H9 (cell line): ENCODE measurements around the gene PGF. TPM values are rescaled to one million over a fixed set of nuclear protein-coding genes. Genes with fewer than 3 reads are reported as not detected.

Experiments used
- DNase-seq: peaks from one replicate; pipeline ENCODE4 v3.0.0-alpha.2; 2017
- H2AFZ ChIP-seq: one replicate; pipeline ENCODE4 v1.6.1; 2013; ENCODE audit warnings: mild to moderate bottlenecking, low read length, control low read depth, moderate library complexity
- H2AK5ac ChIP-seq: 2 replicates; pipeline ENCODE4 v1.6.1; 2013; ENCODE audit warnings: low read length, control low read depth, mixed read lengths; ENCODE audit not compliant: insufficient read length
- H2BK120ac ChIP-seq: one replicate; pipeline ENCODE4 v1.6.1; 2013; ENCODE audit warnings: low read depth, mild to moderate bottlenecking, low read length, control low read depth, inconsistent platforms; ENCODE audit not compliant: poor library complexity, severe bottlenecking
- H2BK12ac ChIP-seq: 2 replicates; pipeline ENCODE4 v1.6.1; 2013; ENCODE audit warnings: low read length, control low read depth, mixed read lengths, low read depth; ENCODE audit not compliant: insufficient read length
- H2BK15ac ChIP-seq: 2 replicates; pipeline ENCODE4 v1.6.1; 2013; ENCODE audit warnings: low read depth, low read length, control low read depth
- H2BK20ac ChIP-seq: one replicate; pipeline ENCODE4 v1.6.1; 2013; ENCODE audit warnings: low read depth, mild to moderate bottlenecking, low read length, control low read depth, inconsistent platforms; ENCODE audit not compliant: poor library complexity, severe bottlenecking
- H2BK5ac ChIP-seq: 2 replicates; pipeline ENCODE4 v1.6.1; 2013; ENCODE audit warnings: low read length, control low read depth, mixed read lengths; ENCODE audit not compliant: insufficient read length
- H3K14ac ChIP-seq: 2 replicates; pipeline ENCODE4 v1.6.1; 2013; ENCODE audit warnings: low read length, control low read depth; ENCODE audit not compliant: insufficient read depth
- H3K18ac ChIP-seq: 2 replicates; pipeline ENCODE4 v1.6.1; 2013; ENCODE audit warnings: low read depth, mild to moderate bottlenecking, mixed read lengths, low read length, control low read depth; ENCODE audit not compliant: insufficient read length
- H3K23ac ChIP-seq: 2 replicates; pipeline ENCODE4 v1.6.1; 2013; ENCODE audit warnings: low read length, control low read depth, mixed read lengths, low read depth; ENCODE audit not compliant: insufficient read length
- H3K23me2 ChIP-seq: 2 replicates; pipeline ENCODE4 v1.6.1; 2013; ENCODE audit warnings: low read depth, mild to moderate bottlenecking, mixed read lengths, low read length, control low read depth; ENCODE audit not compliant: insufficient read length, poor library complexity, severe bottlenecking
- H3K27ac ChIP-seq: 2 replicates; pipeline ENCODE4 v1.5.1; 2013; ENCODE audit warnings: low read length, control low read depth, mixed read lengths, low read depth; ENCODE audit not compliant: insufficient read length
- H3K27me3 ChIP-seq: 2 replicates; pipeline ENCODE4 v1.6.1; 2013; ENCODE audit warnings: low read length, control low read depth, inconsistent platforms; ENCODE audit not compliant: insufficient read depth
- H3K4ac ChIP-seq: 2 replicates; pipeline ENCODE4 v1.6.1; 2013; ENCODE audit warnings: low read depth, mild to moderate bottlenecking, control low read depth, inconsistent platforms, low read length, moderate library complexity
- H3K4me1 ChIP-seq: 2 replicates; pipeline ENCODE4 v1.6.1; 2013; ENCODE audit warnings: low read length, control low read depth, inconsistent platforms; ENCODE audit not compliant: insufficient read depth
- H3K4me2 ChIP-seq: 2 replicates; pipeline ENCODE4 v1.6.1; 2013; ENCODE audit warnings: low read length, control low read depth, mixed read lengths; ENCODE audit not compliant: insufficient read length, insufficient read depth
- H3K56ac ChIP-seq: 2 replicates; pipeline ENCODE4 v1.6.1; 2013; ENCODE audit warnings: low read depth, mild to moderate bottlenecking, mixed read lengths, low read length, control low read depth; ENCODE audit not compliant: insufficient read length
- H3K79me1 ChIP-seq: 2 replicates; pipeline ENCODE4 v1.6.1; 2013; ENCODE audit warnings: low read depth, mild to moderate bottlenecking, moderate library complexity, low read length, control low read depth, inconsistent platforms; ENCODE audit not compliant: insufficient read depth, poor library complexity, severe bottlenecking
- H3K79me2 ChIP-seq: 2 replicates; pipeline ENCODE4 v1.6.1; 2013; ENCODE audit warnings: low read length, control low read depth, inconsistent platforms; ENCODE audit not compliant: insufficient read depth
- H3K9ac ChIP-seq: 2 replicates; pipeline ENCODE4 v1.6.1; 2013; ENCODE audit warnings: low read length, control low read depth, mixed read lengths; ENCODE audit not compliant: insufficient read length; ENCODE audit errors: extremely low read depth
- H3K9me3 ChIP-seq: one replicate; pipeline ENCODE4 v1.6.1; 2013; ENCODE audit warnings: low read depth, low read length, inconsistent platforms; ENCODE audit not compliant: control insufficient read depth
- H3T11ph ChIP-seq: one replicate; pipeline ENCODE4 v1.6.1; 2013; ENCODE audit warnings: mild to moderate bottlenecking, low read length, control low read depth, inconsistent platforms
- H4K20me1 ChIP-seq: one replicate; pipeline ENCODE4 v1.6.1; 2013; ENCODE audit not compliant: control insufficient read depth, insufficient read length, insufficient read depth
- H4K5ac ChIP-seq: 2 replicates; pipeline ENCODE4 v1.6.1; 2013; ENCODE audit warnings: low read depth, mild to moderate bottlenecking, mixed read lengths, low read length, control low read depth; ENCODE audit not compliant: insufficient read length
- H4K8ac ChIP-seq: replicated peaks from 2 replicates; pipeline ENCODE4 v1.6.1; 2013; ENCODE audit warnings: low read length, control low read depth, mixed read lengths, low read depth; ENCODE audit not compliant: insufficient read length
- H4K91ac ChIP-seq: 2 replicates; pipeline ENCODE4 v1.6.1; 2013; ENCODE audit warnings: low read depth, mild to moderate bottlenecking, moderate library complexity, mixed read lengths, low read length, control low read depth; ENCODE audit not compliant: insufficient read length
- H3K27ac Mint-ChIP-seq, 3 experiments: 2 replicates in 2 of 3; 3 replicates in 1 of 3; pipeline ENCODE4 v1.8.0; 2020 to 2021; ENCODE audit warnings: mixed read lengths in 3 of 3, mild to moderate bottlenecking in 1 of 3, moderate library complexity in 1 of 3
- H3K27me3 Mint-ChIP-seq: 2 replicates; pipeline ENCODE4 v1.8.0; 2021; ENCODE audit warnings: low read depth, mild to moderate bottlenecking, moderate library complexity, mixed read lengths
- H3K36me3 Mint-ChIP-seq, 3 experiments: 2 replicates in 2 of 3; 3 replicates in 1 of 3; pipeline ENCODE4 v1.8.0; 2020 to 2021; ENCODE audit warnings: low read depth in 3 of 3, mixed read lengths in 3 of 3; ENCODE audit not compliant: insufficient read depth in 1 of 3
- H3K4me1 Mint-ChIP-seq, 2 experiments: 2 replicates each; pipeline ENCODE4 v1.8.0; 2020; ENCODE audit warnings: mixed read lengths in 2 of 2
- H3K4me3 Mint-ChIP-seq, 2 experiments: 2 replicates in 1 of 2; 3 replicates in 1 of 2; pipeline ENCODE4 v1.8.0; 2020 to 2021; ENCODE audit warnings: mild to moderate bottlenecking in 2 of 2, mixed read lengths in 2 of 2, moderate library complexity in 1 of 2
- H3K9me3 Mint-ChIP-seq, 2 experiments: 2 replicates in 1 of 2; 3 replicates in 1 of 2; pipeline ENCODE4 v1.8.0; 2020; ENCODE audit warnings: mild to moderate bottlenecking in 2 of 2, mixed read lengths in 2 of 2, moderate library complexity in 1 of 2
- WGBS: extraction: QIAGEN DNeasy Blood & Tissue Kit; methylation state at CpG from one replicate; pipeline ENCODE4 v1.1.7; 2013; ENCODE audit warnings: missing lambda C conversion rate, low lambda C conversion rate, mixed read lengths; ENCODE audit not compliant: insufficient read length; ENCODE audit errors: extremely low coverage; 5-methylcytosine and 5-hydroxymethylcytosine counted together
- total RNA-seq: library from RNA; stranded (reverse); gene quantifications from 2 replicates; pipeline ENCODE4 v1.2.1, GENCODE V29; 2021
- TF ChIP-seq, protein P1 (sequence below): fragments of 200-600 bp; sonication (generic); conservative IDR thresholded peaks from 3 replicates; pipeline ENCODE4 v1.8.0; 2021; ENCODE audit warnings: antibody characterized with exemption, mild to moderate bottlenecking

The PGF gene
- total RNA-seq, 1 experiment from 2014 or later = 2.3 TPM

DNA sequence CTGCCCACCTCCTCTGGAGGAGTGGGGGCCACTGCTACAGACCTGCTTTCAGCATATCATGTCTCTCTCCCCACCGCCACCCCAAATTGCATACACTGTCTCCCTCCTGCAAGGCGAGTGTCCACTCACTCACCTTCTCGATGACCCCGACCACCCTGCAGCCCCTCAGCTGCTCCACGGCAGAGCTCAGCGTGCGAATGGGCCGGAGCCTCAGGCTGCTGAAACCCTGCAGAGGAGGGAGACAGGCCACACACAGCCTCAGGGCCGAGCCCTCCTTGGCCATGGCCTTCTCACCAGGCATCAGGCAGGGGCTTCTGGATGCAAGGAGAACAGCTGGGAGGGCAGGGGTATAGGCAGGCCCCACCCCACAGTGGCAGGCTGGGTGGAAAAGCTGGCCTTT, 37.0 kb downstream of the PGF start:
- H3K36me3 Mint-ChIP-seq = peaks cover 0 to 6% (median 0%) of the 10 kb centered on the region in 3 experiments; a peak in 2 of 7 replicates
- Histone ChIP-seq H3K14ac (no peak overlapping the region), H3K27me3 (no peaks in the 10 kb centered on the region), H3T11ph (no peak overlapping the region), H4K5ac (no peak overlapping the region), H3K23me2 (peaks cover 4% of the 10 kb centered on the region), H4K8ac (no peak overlapping the region), H2BK120ac (no peak overlapping the region), H3K23ac (no peak overlapping the region), H2AK5ac (no peak overlapping the region), H2AFZ (no peak overlapping the region), H2BK12ac (no peak overlapping the region), H3K4me2 (no peak overlapping the region), H3K18ac (no peak overlapping the region), H2BK20ac (no peak overlapping the region), H3K9me3 (no peaks in the 10 kb centered on the region), H2BK5ac (no peak overlapping the region), H3K79me1 (no peaks in the 10 kb centered on the region), H3K4ac (no peak overlapping the region), H3K27ac (no peak overlapping the region), H2BK15ac (no peak overlapping the region), H4K20me1 (no peaks in the 10 kb centered on the region), H3K4me1 (no peaks in the 10 kb centered on the region; the same call in 1 of the 2 replicates), H3K9ac (no peak overlapping the region), H3K56ac (no peak overlapping the region), H3K79me2 (no peaks in the 10 kb centered on the region), H4K91ac (no peak overlapping the region)
- no peaks in the 10 kb centered on the region for H3K9me3 Mint-ChIP-seq
- H3K27ac Mint-ChIP-seq = peak overlapping the region in 1 of 3 experiments; percentile 67; a peak in 1 of 7 replicates
- H3K4me3 Mint-ChIP-seq = no peak overlapping the region; a peak in 1 of 5 replicates
- H3K4me1 Mint-ChIP-seq = peaks cover 6 to 7% of the 10 kb centered on the region in 2 experiments; a peak in 3 of 4 replicates
- no CpG with 5 or more reads among the region's 9 CpGs for WGBS
- TF ChIP-seq, protein P1, sequence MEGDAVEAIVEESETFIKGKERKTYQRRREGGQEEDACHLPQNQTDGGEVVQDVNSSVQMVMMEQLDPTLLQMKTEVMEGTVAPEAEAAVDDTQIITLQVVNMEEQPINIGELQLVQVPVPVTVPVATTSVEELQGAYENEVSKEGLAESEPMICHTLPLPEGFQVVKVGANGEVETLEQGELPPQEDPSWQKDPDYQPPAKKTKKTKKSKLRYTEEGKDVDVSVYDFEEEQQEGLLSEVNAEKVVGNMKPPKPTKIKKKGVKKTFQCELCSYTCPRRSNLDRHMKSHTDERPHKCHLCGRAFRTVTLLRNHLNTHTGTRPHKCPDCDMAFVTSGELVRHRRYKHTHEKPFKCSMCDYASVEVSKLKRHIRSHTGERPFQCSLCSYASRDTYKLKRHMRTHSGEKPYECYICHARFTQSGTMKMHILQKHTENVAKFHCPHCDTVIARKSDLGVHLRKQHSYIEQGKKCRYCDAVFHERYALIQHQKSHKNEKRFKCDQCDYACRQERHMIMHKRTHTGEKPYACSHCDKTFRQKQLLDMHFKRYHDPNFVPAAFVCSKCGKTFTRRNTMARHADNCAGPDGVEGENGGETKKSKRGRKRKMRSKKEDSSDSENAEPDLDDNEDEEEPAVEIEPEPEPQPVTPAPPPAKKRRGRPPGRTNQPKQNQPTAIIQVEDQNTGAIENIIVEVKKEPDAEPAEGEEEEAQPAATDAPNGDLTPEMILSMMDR = no peak
- DNase-seq = no peak
- peaks cover 3% of the 10 kb centered on the region for H3K27me3 Mint-ChIP-seq
